Vagina (tissue), 2 donors: Measurements from ENCODE around the gene HPCAL1.

Source experiments
- CTCF ChIP-seq, 3 experiments: fragments of 450-650 bp in 2 of 3; fragments of 200-600 bp in 1 of 3; sonication (generic) in 1 of 3; IDR thresholded peaks; one replicate each; pipeline ENCODE4 v1.5.1; 2017 to 2019; ENCODE audit warnings: antibody characterized with exemption in 3 of 3, mild to moderate bottlenecking in 2 of 3, moderate library complexity in 2 of 3
- POLR2A ChIP-seq, 2 donors: fragments of 450-650 bp; IDR thresholded peaks; one replicate each; pipeline ENCODE4 v1.6.1; 2017; ENCODE audit warnings: antibody characterized with exemption in 2 of 2, mild to moderate bottlenecking in 2 of 2, moderate library complexity in 2 of 2
- POLR2AphosphoS5 ChIP-seq, 2 donors: sonication (generic); formaldehyde crosslinking; IDR thresholded peaks; one replicate each; pipeline ENCODE4 v1.9.0; 2017; ENCODE audit warnings: antibody characterized with exemption in 2 of 2, mild to moderate bottlenecking in 2 of 2, low read depth in 1 of 2; ENCODE audit not compliant: insufficient read depth in 1 of 2

DNA sequence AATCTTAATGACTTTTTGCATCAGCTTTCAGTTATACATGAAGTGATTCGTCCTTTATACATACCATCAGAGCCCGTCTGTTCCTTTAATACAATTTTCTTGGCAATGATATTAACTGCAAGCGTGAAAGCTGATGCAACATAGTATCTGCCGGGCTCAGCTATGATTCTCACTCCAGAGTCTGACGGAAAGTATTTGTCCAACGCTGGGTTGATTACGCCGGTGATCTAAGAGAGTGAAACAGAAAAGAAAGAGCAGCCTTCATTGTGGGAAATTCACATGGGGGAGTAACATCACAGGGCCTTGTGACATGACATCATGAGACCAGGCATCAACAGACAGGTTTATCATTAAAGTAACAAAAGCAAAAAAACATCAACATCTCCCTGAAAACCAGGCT, 139.2 kb downstream of the HPCAL1 start:
- TF ChIP-seq CTCF (IDR thresholded peaks at IDR 0.05) (no peak), POLR2A (IDR thresholded peaks at IDR 0.05) (no peak), POLR2AphosphoS5 (IDR thresholded peaks at IDR 0.05; ENCODE audit: insufficient read depth in 1 of 2, low read depth in 1 of 2) (no peak)
